GM12873 (cell line): ENCODE data around the gene CCR5AS.

Experiments used
- TF ChIP-seq, protein P1 (sequence below): IDR thresholded peaks from 2 replicates; pipeline ENCODE4 v1.5.1; 2012; ENCODE audit warnings: low read depth, mild to moderate bottlenecking, moderate library complexity, low read length, control low read depth; ENCODE audit not compliant: insufficient read depth; ENCODE audit errors: missing control alignments

The CCR5AS gene

DNA sequence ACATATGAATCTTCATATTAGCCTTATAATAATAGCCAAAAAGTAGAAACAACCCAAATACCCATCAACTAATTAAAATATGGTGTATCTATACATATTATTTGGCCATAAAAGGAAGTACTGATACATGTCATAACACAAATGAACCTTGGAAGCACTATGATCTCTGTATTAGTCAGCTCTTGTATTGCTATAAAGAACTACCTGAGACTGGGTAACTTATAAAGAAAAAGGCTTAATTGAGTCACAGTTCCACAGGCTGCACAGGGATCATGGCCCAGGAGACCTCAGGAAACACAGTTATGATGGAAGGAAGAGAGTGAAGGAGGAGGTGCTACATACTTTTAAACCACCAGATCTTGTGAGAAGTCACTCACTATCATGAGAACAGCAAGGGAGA lies 69.0 kb downstream of the CCR5AS start:
- TF ChIP-seq, protein P1, sequence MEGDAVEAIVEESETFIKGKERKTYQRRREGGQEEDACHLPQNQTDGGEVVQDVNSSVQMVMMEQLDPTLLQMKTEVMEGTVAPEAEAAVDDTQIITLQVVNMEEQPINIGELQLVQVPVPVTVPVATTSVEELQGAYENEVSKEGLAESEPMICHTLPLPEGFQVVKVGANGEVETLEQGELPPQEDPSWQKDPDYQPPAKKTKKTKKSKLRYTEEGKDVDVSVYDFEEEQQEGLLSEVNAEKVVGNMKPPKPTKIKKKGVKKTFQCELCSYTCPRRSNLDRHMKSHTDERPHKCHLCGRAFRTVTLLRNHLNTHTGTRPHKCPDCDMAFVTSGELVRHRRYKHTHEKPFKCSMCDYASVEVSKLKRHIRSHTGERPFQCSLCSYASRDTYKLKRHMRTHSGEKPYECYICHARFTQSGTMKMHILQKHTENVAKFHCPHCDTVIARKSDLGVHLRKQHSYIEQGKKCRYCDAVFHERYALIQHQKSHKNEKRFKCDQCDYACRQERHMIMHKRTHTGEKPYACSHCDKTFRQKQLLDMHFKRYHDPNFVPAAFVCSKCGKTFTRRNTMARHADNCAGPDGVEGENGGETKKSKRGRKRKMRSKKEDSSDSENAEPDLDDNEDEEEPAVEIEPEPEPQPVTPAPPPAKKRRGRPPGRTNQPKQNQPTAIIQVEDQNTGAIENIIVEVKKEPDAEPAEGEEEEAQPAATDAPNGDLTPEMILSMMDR = no peak

DNA sequence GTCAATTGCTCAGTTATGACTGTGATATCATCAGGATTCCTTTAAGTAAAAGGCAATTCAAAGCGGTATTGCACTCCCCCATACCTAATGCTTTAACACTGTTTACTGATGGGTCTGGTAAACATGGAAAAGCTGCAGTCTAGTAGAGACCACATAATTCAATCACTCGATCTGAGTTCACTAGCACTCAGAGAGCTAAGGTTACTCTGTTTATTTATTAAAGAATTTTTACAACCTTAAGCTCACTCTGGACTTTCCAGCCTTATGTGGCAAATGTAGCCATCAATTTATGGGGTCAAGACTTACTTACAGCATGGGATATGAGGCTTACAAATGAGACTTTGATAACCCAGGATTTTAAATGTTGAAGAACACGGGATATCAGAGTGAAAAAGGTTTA lies 71.3 kb downstream of the CCR5AS start:
- TF ChIP-seq, protein P1 = no peak

DNA sequence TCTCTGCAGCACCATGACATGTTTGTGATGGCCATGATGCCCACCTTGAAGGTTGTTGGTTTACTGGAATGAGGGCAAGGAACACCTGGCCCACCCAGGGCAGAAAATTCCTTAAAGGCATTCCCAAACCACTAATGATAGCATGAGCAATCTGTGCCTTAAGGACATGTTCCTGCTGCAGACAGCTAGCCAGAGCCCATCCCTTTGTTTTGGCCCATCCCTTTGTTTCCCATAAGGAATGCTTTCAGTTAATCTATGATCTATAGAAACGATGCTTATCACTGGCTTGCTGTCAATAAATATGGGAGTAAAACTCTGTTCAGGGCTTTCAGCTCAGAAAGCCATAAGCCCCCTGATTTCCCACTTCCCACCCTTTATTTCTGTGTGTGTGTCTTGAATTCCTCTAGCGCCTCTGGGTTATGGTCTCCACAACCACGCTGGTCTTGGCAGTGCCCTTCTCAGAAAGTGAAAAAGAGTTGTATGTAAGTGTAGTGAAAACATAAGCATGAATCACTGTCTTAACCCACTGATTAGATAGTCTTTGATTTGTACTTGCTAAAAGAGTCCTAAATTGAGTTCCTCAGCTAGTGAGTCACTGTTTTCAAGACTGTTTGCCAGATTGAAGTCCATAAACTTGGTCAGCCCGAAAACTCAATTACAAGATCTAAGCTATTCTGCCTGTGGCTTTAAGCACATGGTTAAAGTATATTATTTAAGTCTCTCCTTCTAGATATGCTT lies 72.0 kb downstream of the CCR5AS start:
- TF ChIP-seq, protein P1 = no peak

DNA sequence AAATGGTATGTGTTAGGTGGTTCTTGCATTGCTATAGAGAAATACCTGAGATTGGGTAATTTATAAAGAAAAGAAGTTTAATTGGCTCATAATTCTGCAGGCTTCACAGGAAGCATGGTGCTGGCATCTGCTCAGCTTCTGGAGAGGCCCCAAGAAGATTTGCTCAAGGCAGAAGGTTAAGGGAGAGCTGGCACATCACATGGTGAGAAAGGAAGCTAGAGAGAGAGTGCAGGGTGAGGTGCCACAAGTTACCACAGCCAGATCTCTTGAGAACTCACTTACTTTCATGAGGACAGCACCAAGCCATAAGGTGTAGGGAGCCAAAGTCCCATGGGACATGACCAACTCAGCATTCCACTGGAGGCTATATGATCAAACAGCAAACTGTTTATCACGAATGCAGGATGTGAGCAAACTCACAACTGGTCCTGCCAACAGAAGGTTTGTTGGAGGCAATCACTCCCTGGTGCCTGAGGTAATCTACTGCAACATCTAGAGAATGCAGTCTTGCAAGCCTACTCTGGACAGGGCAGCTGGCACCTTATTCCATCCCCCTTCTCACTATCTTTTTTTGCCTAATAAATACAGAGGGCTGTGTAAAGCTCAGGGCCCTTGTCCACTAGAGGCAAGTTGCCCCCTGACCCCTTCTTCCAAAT lies 81.1 kb downstream of the CCR5AS start:
- TF ChIP-seq, protein P1 = no peak

DNA sequence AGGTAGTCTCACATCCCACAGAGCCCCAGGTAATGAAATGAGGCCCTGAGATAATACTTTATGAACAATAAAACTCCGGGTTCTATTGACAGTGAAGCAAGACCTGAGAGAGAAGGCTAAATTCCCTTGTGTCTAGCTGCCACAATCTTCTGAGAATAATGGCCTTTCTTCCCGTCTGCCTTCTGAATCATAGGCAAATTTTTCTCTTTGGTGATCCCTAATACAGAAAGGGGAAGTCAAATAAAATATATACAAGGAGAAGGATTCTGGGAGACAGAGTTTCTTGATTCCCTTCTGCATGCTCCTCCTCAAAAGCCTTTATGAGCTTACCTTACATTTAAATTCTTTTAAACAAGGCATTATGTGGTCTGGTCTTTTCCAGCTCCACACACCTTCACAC lies 82.8 kb downstream of the CCR5AS start:
- TF ChIP-seq, protein P1 = no peak

DNA sequence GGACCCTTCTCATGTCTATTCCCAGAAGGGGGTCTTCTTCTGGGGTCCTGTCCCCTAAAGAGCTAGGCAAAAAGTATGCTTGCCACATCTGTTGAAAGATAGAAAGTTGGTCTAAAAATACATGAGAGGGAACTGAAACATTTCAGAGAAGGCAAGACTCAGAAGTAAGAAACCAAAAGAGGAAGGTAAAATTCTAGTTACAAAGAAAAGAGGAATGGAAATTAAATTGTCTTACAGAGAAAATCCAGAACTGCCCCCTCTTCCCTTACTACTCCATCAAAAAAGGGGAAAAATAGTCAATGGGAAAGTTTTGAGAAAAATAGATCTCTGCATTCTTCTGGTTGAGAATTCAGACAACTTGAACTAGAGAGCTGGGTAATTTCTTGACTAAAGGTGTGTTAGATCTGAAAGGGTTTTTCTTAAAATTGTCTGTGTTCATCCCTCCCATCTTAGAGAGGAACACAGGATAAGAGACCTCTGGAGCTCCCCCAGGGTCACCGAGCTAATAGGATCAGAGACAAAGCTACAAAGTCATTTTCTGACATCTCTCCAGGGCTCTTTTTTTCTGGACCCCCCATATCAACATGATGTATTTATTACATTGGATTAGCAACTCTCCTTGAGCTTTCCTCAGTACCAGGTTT lies 85.3 kb downstream of the CCR5AS start:
- TF ChIP-seq, protein P1 = no peak

DNA sequence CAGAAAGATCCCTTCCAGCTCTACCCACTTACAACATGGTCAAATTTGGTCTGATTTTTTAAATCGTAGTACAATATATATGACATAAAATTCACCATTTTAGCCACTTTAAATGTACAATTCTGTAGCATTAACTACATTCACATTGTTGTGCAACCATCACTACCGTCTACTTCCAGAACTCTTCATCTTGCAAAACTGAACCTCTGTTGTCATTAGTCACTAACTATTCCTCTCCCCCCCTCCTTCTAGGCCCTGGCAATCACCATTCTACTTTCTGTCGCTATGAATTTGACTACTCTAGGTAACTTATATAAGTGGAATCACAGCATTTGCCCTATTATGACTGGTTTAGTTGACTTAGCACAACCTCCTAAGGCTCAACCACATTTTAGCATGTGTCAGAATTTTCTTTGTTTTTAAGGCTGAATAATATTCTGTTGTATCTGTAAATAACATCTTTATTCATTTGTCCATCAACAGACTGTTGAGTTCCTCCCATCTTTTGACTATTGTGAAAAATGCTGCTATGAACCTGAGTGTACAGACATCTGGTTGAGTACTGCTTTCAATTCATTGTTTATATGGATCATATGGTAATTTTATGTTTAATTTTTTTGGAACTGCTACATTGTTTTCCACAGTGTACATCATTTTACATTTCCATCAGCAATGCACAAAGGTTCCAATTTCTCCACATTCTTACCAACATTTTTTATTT lies 88.5 kb downstream of the CCR5AS start:
- TF ChIP-seq, protein P1 = no peak
